Measurements from ENCODE around the gene ALS2CL. TPM values are rescaled to one million over a fixed set of nuclear protein-coding genes. Genes with fewer than 3 reads are reported as not detected.

Gene ALS2CL
- total and polyA plus RNA-seq, 10 of the 15 experiments (the other 5 are each of a cell fraction or from before 2014, with no cell fraction given), result 0.01 to 0.05 TPM; not detected in 8

DNA sequence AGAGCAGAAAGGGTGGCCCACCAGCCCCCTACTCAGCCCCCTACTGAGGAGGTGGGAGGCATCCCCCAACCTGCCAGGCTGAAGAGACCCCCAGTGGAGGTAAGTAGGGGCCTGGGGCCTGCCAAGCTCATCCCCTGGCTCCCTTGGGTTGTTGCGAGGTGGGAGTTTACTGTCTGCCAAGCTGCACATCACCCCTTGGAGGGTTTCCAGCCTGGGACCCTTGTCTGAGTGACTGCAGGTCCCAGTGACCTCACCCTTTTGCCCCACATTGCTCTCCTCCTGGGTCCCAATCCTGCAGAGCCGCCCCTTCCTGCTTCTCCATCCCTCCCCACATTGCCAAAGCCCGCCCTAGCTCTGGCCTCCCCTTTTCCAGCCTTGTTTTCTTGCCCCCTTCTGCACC is 1.0 kb upstream of the ALS2CL start (continued):
- TF ChIP-seq RAD21 (IDR thresholded peaks at IDR 0.05; ENCODE audit: insufficient read depth, low read depth, low read length) (no peak), EZH2 (IDR thresholded peaks at IDR 0.05; ENCODE audit: borderline replicate concordance, control insufficient read depth, low read depth, low read length) (no peak), POU2F2 (IDR thresholded peaks at IDR 0.05; ENCODE audit: borderline replicate concordance, low read depth, low read length) (no peak)
- TF ChIP-seq, protein P1, sequence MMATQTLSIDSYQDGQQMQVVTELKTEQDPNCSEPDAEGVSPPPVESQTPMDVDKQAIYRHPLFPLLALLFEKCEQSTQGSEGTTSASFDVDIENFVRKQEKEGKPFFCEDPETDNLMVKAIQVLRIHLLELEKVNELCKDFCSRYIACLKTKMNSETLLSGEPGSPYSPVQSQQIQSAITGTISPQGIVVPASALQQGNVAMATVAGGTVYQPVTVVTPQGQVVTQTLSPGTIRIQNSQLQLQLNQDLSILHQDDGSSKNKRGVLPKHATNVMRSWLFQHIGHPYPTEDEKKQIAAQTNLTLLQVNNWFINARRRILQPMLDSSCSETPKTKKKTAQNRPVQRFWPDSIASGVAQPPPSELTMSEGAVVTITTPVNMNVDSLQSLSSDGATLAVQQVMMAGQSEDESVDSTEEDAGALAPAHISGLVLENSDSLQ (IDR thresholded peaks at IDR 0.05), result no peak
- TF ChIP-seq, protein P2, sequence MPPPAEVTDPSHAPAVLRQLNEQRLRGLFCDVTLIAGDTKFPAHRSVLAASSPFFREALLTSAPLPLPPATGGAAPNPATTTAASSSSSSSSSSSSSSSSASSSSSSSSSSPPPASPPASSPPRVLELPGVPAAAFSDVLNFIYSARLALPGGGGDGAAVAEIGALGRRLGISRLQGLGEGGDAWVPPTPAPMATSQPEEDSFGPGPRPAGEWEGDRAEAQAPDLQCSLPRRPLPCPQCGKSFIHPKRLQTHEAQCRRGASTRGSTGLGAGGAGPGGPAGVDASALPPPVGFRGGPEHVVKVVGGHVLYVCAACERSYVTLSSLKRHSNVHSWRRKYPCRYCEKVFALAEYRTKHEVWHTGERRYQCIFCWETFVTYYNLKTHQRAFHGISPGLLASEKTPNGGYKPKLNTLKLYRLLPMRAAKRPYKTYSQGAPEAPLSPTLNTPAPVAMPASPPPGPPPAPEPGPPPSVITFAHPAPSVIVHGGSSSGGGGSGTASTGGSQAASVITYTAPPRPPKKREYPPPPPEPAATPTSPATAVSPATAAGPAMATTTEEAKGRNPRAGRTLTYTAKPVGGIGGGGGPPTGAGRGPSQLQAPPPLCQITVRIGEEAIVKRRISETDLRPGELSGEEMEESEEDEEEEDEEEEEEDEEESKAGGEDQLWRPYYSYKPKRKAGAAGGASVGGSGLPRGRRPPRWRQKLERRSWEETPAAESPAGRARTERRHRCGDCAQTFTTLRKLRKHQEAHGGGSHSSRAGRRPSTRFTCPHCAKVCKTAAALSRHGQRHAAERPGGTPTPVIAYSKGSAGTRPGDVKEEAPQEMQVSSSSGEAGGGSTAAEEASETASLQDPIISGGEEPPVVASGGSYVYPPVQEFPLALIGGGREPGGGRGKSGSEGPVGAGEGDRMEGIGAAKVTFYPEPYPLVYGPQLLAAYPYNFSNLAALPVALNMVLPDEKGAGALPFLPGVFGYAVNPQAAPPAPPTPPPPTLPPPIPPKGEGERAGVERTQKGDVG (CRISPR knock-in tag; IDR thresholded peaks at IDR 0.05), result no peak

DNA sequence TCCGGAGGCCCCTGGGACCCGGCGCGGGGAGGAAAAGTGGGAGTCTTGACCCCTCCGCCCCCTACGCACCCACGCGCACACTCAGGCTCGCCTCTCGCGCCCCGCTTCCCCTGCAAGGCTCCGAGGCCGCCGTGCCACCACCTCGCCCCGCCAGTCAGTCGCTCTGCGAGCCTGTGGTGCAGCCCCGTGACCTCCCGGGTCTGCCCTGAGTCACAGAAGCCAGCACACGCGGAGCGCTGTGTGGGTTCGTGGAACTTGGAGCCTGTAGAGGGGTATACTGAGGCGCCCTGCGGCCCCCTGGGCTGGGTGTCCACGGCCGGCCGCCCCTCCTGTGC is 380 bp upstream of the ALS2CL start:
- peak overlapping the region; percentile 44; the same call in 1 of the 2 replicates for H3K4me2 ChIP-seq (ENCODE audit: control insufficient read depth, insufficient read depth)

More for the DNA sequence above, 380 bp upstream of the ALS2CL start:
- no peaks in the 10 kb centered on the region for H3K79me2 ChIP-seq (ENCODE audit: control insufficient read depth, insufficient read depth, low read length)
- RAD21 ChIA-PET (ENCODE audit: unreplicated experiment), result no interaction called here
- POLR2A ChIA-PET, result interaction anchor here (0.9 kb wide), 1 partner anchor 90 kb away, joined by 3 read pairs; no protein-coding TSS in a partner anchor
- CTCF ChIA-PET, result interaction anchor here (1.6 kb wide), 1 partner anchor 205 kb away, joined by 5 read pairs; no protein-coding TSS in a partner anchor
- TF ChIP-seq POLR2AphosphoS5 (IDR thresholded peaks at IDR 0.05; ENCODE audit: low read length) (no peak), NR2F1 (conservative IDR thresholded peaks at IDR 0.05) (0 out of 2 replicates have a peak, but pooled peaks have one; percentile 31)
- intact Hi-C loops (cut with micrococcal nuclease; ENCODE audit: unreplicated experiment) (no loop called here), in situ Hi-C loops (cut with MboI) (no loop called here)
- no peak for FAIRE-seq
- no TSS peak for BruUV-seq (replicated peaks)
- no peak overlapping the region for H3K9ac ChIP-seq (ENCODE audit: control insufficient read depth, insufficient read depth, low read length)
- H4K20me1 ChIP-seq (ENCODE audit: control insufficient read depth, insufficient read depth), result no peaks in the 10 kb centered on the region
- H3K4me1 ChIP-seq (ENCODE audit: control insufficient read depth, insufficient read depth, low read length), result peaks cover 7% of the 10 kb centered on the region
- H3K9me3 ChIP-seq (replicated peaks; ENCODE audit: control insufficient read depth, insufficient read depth, low read length), result no peaks in the 10 kb centered on the region
- peak; percentile 18; the same call in 2 of the 3 replicates for ATAC-seq
- no peak overlapping the region for H3K4me3 ChIP-seq
- 5% methylated on average over 24 of the region's 30 CpGs for WGBS (ENCODE audit: insufficient coverage, insufficient replicate concordance, low lambda C conversion rate, missing lambda C conversion rate)
- H2AFZ ChIP-seq (ENCODE audit: control insufficient read depth, low read depth, low read length), result no peak overlapping the region; the same call in 1 of the 2 replicates
- no peak for DNase-seq (ENCODE audit: low read depth, low spot score)
- SMC1A ChIA-PET (ENCODE audit: uncharacterized antibody, unreplicated experiment), result no interaction called here
- peaks cover 5 to 8% of the 10 kb centered on the region in 2 experiments for H3K27me3 ChIP-seq (replicated peaks in 1 of 2; ENCODE audit: control insufficient read depth in 2 of 2, insufficient read depth in 2 of 2, low read length in 1 of 2)
- H3K36me3 ChIP-seq (ENCODE audit: control insufficient read depth in 2 of 2, insufficient read depth in 2 of 2, low read length in 1 of 2), result no peaks in the 10 kb centered on the region
- H3K27ac ChIP-seq (ENCODE audit: control insufficient read depth, insufficient read depth), result no peak overlapping the region
